ENCODE data around the gene TRIM51. TPM values are rescaled to one million over a fixed set of nuclear protein-coding genes. Genes with fewer than 3 reads are reported as not detected.
A peak's percentile ranks its signal among the peaks of the same experiment; 100 is the strongest.
"Not testable (repeated sequence)": the region's sequence is repeated elsewhere in the genome, so short reads cannot be mapped to it uniquely, and the experiment has no call there.

The TRIM51 gene
- total RNA-seq, 4 donors from 2014 or later, result not detected

DNA sequence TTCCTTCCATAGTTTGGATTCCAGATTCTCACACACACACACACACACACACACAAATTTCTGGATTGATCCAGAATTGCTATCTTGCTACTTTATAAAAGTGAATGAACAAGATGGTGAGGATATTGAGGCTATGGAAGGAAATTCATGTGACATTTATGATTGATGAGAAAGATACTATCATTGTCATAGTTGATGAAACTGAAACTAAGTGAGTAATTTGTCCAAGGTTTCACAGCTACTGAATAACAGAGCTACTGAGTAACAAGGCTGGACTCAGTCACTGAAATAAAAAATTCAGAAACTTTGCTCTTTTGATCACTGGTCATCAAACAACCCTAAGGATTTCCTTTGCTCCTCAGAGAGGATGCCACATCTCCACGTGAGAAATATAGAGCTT lies 28.4 kb upstream of the TRIM51 start:
- intact Hi-C loops (cut with DNase I), result no loop called here
- DNase-seq (ENCODE audit: extremely low spot score), result no peak

DNA sequence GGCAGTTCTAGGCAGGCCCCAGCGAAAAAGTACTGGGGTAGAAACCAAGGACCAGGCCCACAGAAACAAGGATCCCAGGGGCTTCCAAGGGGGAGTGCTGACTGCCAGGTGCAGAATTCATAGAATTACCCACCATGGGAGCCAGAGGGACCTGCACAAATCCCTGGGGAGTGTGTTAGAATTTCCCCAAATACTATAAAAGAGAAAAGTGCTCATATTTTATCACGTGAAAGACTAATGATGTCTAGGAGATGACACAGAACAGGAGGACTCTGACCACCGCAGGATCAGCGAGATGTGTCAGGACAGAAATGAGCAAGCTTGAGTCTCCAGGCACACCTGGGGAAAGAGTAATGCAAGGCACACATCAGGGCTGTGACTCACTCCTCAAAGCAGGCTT lies 15.7 kb upstream of the TRIM51 start:
- H3K4me3 ChIP-seq; H3K27me3 ChIP-seq; H3K9me3 ChIP-seq; DNase-seq (ENCODE audit: extremely low spot score); intact Hi-C loops (cut with DNase I); H3K4me1 ChIP-seq; H3K36me3 ChIP-seq; H3K27ac ChIP-seq (replicated peaks in 1 of 4): not testable (repeated sequence)
- WGBS, result 83% methylated on average over 4 of the region's 4 CpGs

More for the DNA sequence above, 28.4 kb upstream of the TRIM51 start:
- Histone ChIP-seq H3K9me3 (no peaks in the 10 kb centered on the region), H3K4me1 (no peaks in the 10 kb centered on the region), H3K36me3 (no peaks in the 10 kb centered on the region), H3K4me3 (no peak overlapping the region), H3K27ac (replicated peaks in 1 of 4) (no peak overlapping the region), H3K27me3 (peaks cover 0 to 4% (median 0%) of the 10 kb centered on the region in 4 donors)
- no peak for TF ChIP-seq EP300 (IDR thresholded peaks at IDR 0.05)
- no peak for TF ChIP-seq POLR2AphosphoS5 (IDR thresholded peaks at IDR 0.05)
- TF ChIP-seq, protein P1, sequence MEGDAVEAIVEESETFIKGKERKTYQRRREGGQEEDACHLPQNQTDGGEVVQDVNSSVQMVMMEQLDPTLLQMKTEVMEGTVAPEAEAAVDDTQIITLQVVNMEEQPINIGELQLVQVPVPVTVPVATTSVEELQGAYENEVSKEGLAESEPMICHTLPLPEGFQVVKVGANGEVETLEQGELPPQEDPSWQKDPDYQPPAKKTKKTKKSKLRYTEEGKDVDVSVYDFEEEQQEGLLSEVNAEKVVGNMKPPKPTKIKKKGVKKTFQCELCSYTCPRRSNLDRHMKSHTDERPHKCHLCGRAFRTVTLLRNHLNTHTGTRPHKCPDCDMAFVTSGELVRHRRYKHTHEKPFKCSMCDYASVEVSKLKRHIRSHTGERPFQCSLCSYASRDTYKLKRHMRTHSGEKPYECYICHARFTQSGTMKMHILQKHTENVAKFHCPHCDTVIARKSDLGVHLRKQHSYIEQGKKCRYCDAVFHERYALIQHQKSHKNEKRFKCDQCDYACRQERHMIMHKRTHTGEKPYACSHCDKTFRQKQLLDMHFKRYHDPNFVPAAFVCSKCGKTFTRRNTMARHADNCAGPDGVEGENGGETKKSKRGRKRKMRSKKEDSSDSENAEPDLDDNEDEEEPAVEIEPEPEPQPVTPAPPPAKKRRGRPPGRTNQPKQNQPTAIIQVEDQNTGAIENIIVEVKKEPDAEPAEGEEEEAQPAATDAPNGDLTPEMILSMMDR (IDR thresholded peaks at IDR 0.05), result no peak
- TF ChIP-seq POLR2A (IDR thresholded peaks at IDR 0.05; ENCODE audit: low read depth), result no peak
- 0% methylated on average over 1 of the region's 1 CpG for WGBS

DNA sequence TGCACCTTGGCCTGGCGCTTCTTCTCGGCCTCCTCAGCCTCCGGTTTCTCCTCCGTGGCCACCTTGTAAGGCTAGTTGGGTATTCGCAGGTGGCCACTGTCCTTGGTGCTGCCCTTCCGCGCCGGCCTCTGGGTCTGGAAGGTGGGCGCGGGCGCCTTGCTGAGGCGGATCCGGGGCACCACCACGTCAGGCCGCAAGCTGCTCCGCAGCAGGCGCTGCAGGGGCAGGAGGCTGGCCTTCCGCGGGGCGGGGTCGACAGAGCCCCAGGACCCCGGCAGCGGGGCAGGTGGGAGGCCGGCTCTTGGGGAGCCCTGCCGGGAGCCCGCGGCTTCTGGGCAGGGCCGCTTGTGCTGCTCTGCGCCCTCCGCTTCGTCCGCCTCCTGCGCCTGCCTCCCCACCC lies 10.4 kb upstream of the TRIM51 start:
- intact Hi-C loops (cut with DNase I); H3K9me3 ChIP-seq; H3K36me3 ChIP-seq; DNase-seq (ENCODE audit: extremely low spot score); H3K4me1 ChIP-seq; H3K27ac ChIP-seq (replicated peaks in 1 of 4): not testable (repeated sequence)
- H3K4me3 ChIP-seq, result peak overlapping the region in 3 of 4 donors; percentile 12 to 23 (median 14)
- 12% methylated on average over 9 of the region's 33 CpGs for WGBS
- H3K27me3 ChIP-seq, result peaks cover 0 to 21% (median 0%) of the 10 kb centered on the region in 4 donors

DNA sequence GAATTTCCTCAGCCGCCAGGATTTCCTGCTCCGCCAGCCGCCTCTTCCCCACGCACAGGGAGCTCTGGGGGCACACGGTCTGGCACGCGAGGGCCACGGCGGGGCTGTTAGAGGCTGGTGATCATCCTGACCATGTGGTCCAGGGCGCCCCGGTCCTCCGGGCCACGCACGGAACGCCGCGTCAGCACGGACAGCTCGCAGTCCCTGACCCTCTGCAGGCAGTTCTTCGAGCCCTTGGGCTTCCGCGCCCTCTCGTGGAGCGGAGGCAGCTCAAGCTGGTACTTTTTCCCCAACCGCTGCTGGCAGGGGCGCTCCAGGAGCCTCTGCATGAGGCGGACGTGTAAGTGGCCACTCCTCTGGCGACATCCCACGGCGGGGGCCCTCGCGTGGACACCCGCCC lies 10.0 kb upstream of the TRIM51 start:
- H3K27ac ChIP-seq (replicated peaks in 1 of 4); H3K36me3 ChIP-seq; H3K4me1 ChIP-seq; H3K9me3 ChIP-seq; intact Hi-C loops (cut with DNase I); DNase-seq (ENCODE audit: extremely low spot score): not testable (repeated sequence)
- Histone ChIP-seq H3K27me3 (peaks cover 0 to 21% (median 0%) of the 10 kb centered on the region in 4 donors), H3K4me3 (peak overlapping the region in 3 of 4 donors; percentile 12 to 23 (median 14))
- no CpG with 5 or more reads among the region's 34 CpGs for WGBS

DNA sequence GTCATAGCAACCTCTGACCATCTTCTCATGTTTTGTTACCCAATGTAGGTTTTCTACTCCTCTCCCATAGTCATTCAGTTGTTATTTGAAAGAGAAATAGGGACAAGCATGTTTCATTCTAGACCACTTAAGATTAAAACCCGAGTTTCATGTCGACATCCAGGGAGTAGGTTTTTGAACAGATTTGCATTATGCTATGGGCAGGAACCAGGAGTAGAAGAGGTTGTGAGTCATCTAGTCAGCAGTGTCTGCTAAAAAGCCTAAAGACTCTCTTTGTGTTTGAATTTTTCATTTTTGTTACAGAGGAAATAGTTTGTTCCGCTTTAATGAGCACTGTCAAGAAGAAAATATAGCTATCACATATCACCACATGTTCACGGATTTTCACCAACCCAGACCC lies 1.9 kb downstream of the TRIM51 start:
- H3K27me3 ChIP-seq; H3K4me3 ChIP-seq; H3K9me3 ChIP-seq; H3K4me1 ChIP-seq; H3K27ac ChIP-seq (replicated peaks in 1 of 4); DNase-seq (ENCODE audit: extremely low spot score); intact Hi-C loops (cut with DNase I); H3K36me3 ChIP-seq: not testable (repeated sequence)
- 76% methylated on average over 4 of the region's 4 CpGs for WGBS

GRCh38 chr11:55885481-55885880 lies 2.4 kb downstream of the TRIM51 start:
- H3K27ac ChIP-seq (replicated peaks in 1 of 4); H3K36me3 ChIP-seq; DNase-seq (ENCODE audit: extremely low spot score); H3K27me3 ChIP-seq; H3K9me3 ChIP-seq; H3K4me3 ChIP-seq; H3K4me1 ChIP-seq; intact Hi-C loops (cut with DNase I): not testable (repeated sequence)
- 90% methylated on average over 9 of the region's 9 CpGs for WGBS

GRCh38 chr11:55895216-55895615 lies 12.1 kb downstream of the TRIM51 start:
- no peak for DNase-seq (ENCODE audit: extremely low spot score)
- H3K36me3 ChIP-seq, result no peaks in the 10 kb centered on the region
- intact Hi-C loops (cut with DNase I), result no loop called here
- no peak overlapping the region for H3K4me3 ChIP-seq
- H3K27me3 ChIP-seq, result no peaks in the 10 kb centered on the region
- no peak overlapping the region for H3K27ac ChIP-seq (replicated peaks in 1 of 4)
- no peaks in the 10 kb centered on the region for H3K9me3 ChIP-seq
- H3K4me1 ChIP-seq, result no peaks in the 10 kb centered on the region
- WGBS, result 63% methylated on average over 8 of the region's 8 CpGs
- no peak for TF ChIP-seq POLR2AphosphoS5 (IDR thresholded peaks at IDR 0.05)
- TF ChIP-seq POLR2A (IDR thresholded peaks at IDR 0.05; ENCODE audit: low read depth), result no peak
- TF ChIP-seq EP300 (IDR thresholded peaks at IDR 0.05), result no peak
- TF ChIP-seq, protein P1 (IDR thresholded peaks at IDR 0.05), result no peak
